Measurements from ENCODE around the gene TAMALIN.
"Not testable (repeated sequence)": the region's sequence is repeated elsewhere in the genome, so short reads cannot be mapped to it uniquely, and the experiment has no call there.

The TAMALIN gene

DNA sequence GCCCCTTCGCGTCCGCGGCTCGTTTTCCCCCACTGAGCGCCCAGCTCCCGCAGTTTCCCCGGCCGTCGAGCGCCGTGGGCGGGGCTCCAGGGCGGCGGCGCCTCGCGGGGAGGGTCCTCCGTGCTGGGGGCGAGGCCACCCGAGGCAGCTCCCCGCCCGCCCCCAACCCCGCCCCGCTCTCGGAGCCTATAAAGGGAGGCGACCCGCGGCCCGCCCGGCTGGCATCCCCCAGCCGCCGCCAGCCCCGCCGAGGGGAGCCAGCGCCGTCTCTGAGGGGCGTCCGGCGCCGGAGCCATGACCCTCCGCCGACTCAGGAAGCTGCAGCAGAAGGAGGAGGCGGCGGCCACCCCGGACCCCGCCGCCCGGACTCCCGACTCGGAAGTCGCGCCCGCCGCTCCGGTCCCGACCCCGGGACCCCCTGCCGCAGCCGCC, at the start of gene TAMALIN:
Gene TAMALIN, plus strand, starts transcription at position 221 of the 432 bp plus-strand sequence. Its CDS starts 74 bp downstream, at position 295.
- DNase-seq (ENCODE audit: low read depth in 3 of 3, low spot score in 1 of 3), result peak; percentile 68 to 75 (median 73)

DNA sequence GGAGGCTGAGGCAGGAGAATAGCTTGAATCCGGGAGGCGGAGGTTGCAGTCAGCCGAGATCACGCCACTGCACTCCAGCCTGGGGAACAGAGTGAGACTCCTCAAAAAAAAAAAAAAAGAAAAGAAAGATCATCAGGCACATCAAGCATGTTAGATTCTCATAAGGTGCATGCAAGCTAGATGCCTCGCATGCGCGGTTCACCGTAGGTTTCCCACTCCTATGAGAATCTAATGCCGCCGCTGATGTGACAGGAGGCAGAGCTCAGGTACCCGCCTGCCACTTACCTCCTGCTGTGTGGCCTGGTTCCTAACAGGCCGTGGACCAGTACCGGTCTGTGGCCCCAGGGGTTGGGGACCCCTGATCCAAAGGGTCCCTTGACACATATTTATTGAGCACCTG, 48.2 kb upstream of the TAMALIN start:
- DNase-seq (ENCODE audit: low read depth in 3 of 3, low spot score in 1 of 3), result no peak

DNA sequence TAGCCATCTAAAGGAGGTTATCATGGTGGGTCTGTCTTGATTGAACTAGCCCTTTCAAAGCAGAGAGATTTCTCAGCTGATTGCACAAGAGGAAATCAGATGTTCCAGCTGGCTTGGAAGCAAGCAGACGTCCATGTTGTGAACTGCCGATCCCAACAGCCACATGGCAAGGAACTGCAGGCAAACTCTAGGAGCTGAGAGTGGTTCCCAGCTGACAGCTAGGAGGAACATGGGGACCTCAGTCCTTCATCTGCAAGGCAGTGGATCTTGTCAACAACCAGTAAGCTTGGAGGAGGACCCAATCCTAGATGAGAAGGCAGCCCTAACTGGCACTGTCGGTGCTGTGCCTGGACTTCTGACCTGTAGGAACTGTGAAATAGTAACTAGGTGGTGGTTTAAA, 47.5 kb upstream of the TAMALIN start:
- DNase-seq (ENCODE audit: low read depth in 3 of 3, low spot score in 1 of 3), result no peak

DNA sequence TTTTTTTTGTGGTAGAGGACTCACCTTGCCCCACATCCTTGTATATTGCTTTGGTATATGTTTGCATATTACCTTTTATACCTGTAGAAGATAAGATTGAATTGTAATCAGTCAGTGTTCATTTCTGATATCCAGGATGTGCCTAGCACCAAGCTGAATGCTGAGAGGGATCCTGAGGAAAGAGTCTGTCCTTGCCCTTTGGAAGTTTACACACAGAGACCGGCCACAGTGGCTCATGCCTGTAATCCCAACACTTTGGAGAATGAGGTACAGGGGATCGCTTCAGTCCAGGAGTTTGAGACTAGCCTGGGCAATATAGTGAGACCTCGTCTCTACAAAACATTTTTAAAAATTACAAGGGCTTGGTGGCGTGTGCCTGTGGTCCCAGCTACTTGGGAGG, 46.8 kb upstream of the TAMALIN start:
- no peak for DNase-seq (ENCODE audit: low read depth in 3 of 3, low spot score in 1 of 3)

DNA sequence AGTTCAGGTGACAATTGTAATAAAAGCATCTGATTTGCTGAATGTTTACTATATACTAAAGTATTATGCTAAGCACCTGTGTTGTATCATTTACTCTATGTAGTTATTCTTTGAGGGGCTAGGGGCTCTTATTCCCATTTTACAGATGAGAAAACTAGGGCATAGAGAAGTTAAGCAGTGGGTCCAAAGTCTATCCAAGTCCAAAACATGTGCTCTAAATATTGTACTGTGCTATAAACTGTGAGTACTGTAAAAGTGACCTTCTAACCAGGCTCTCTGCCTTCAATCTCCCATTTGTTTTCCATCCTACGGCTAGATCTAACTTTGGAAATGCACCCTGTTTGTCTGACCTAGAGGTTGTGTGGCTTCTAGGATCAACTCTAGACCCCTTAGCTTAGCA, 46.3 kb upstream of the TAMALIN start:
- DNase-seq (ENCODE audit: low read depth in 3 of 3, low spot score in 1 of 3), result no peak

DNA sequence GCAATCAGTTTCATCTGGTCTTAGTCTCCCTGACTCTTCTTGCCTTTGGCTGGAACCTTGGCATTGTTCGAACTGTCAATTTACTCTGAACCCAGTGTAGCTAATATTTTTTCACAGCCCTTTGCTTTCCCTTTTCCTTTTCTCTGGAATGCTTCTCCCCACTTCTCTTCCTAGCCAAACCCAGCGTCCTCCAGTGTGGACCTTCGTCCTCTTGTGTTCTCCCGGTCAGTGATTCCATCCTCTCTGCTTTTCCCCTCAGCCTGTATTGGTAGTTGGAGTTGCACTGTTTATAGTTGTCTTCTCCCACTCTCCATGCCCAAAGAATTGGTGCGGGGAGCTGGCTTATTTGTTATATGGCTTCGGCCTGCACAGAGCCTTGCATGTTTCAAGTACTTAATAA, 45.9 kb upstream of the TAMALIN start:
- no peak for DNase-seq (ENCODE audit: low read depth in 3 of 3, low spot score in 1 of 3)

DNA sequence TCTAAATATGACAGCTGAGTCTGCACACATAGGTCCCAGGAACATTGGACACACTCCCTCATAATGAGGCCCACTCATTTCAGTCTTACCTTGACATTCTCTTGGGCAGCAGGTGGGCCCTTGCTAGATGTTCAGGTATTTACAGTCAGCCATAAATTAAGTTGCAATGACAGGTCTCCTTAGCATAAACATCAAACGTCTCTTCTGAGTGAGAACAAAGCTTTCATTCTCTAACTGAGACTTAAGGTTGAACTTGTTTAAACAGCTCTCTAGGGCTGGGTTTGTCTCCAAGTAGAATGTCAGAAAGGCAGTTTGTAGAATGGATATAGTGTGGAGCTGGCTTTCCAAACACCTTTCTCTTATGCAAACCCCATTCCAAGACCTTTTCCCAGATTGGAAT, 44.9 kb upstream of the TAMALIN start:
- DNase-seq (ENCODE audit: low read depth in 3 of 3, low spot score in 1 of 3), result no peak

DNA sequence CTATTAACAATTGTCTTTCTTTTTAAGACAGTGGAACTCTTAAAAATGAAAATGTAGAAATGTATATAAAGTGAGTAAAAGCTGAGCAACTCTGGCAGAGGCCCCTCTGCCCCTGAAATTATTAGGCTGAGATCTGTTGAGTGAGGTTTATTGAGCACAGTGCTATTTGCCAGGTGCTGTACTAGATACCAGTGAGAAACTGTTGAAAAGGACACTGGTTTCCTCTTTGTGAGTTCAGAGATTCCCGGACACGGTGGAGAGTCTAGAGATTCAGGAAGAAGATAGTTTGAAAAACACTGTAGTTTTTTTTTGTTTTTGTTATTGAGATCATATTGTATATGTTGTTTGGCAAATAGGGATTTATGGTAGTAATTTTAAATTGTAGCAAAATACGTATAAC, 44.0 kb upstream of the TAMALIN start:
- no peak for DNase-seq (ENCODE audit: low read depth in 3 of 3, low spot score in 1 of 3)

DNA sequence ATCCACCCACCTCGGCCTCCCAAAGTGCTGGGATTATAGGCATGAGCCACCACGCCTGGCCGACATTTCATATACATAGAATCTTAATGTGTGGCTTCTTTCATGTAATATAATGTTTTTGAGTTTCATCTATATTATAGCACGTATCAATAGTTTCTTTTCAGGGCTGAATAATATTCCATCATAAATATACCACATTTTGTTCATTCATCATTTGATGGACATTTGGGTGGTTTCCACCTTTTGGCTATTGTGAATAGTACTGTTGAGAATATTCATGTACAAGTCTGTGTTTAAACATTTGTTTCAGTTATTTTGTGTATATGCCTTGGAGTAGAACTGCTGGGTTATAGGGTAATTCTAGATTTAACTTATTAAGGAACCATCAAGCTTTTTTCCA, 43.3 kb upstream of the TAMALIN start:
- no peak for DNase-seq (ENCODE audit: low read depth in 3 of 3, low spot score in 1 of 3)

DNA sequence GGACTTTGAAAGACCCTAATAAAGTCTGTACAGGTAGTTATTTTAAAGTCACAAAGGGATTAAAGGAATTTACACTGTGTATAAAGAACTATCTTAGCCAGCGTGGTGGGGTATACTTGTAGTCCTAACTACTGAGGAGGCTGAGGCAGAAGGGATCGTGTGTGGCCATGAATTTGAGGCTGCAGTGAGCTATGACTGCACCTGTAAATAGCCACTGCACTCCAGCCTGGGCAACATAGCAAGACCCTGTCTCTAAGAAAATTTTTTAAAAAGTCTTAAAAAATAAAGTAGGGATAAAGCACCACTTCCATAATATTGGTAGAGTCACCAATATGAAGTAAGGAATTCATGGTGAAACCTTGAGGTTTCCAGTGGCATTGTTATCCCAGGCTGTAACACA, 37.1 kb upstream of the TAMALIN start:
- DNase-seq (ENCODE audit: low read depth in 3 of 3, low spot score in 1 of 3), result no peak

DNA sequence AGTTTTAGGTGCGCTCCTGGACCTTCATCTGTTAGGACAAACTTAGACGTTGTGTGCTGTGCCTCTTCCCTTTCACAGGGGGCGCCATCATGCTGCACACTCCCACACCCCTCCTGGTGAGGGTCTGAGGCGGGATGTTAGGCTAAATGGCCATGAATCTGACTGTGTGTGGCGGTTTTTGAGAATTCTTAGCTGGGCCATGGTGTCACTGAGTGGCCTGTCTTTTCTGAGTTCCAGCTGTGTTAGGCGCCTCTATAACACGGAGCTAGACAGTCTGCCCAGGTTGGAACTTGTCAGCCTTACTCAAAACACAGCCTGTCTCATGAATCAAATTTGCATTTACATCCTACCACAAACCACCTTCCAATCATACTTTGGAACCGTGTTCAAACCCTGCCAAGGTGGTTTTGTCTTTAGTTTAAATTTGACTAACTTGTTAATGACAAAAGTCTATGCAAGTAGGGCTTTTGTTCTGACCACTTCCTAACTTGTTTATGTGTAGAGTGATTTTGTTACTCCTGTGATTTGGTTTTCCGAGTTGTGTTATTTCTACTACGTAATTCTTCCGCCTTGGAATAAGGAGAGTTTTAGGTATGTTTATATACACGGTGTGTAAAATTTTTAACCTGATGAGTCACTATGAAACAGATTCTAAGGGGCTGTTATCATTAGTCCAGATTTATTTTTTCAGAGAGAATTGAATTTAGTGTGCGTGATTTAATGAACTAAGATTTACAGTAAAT, 35.7 kb upstream of the TAMALIN start:
- DNase-seq (ENCODE audit: low read depth in 3 of 3, low spot score in 1 of 3), result no peak

DNA sequence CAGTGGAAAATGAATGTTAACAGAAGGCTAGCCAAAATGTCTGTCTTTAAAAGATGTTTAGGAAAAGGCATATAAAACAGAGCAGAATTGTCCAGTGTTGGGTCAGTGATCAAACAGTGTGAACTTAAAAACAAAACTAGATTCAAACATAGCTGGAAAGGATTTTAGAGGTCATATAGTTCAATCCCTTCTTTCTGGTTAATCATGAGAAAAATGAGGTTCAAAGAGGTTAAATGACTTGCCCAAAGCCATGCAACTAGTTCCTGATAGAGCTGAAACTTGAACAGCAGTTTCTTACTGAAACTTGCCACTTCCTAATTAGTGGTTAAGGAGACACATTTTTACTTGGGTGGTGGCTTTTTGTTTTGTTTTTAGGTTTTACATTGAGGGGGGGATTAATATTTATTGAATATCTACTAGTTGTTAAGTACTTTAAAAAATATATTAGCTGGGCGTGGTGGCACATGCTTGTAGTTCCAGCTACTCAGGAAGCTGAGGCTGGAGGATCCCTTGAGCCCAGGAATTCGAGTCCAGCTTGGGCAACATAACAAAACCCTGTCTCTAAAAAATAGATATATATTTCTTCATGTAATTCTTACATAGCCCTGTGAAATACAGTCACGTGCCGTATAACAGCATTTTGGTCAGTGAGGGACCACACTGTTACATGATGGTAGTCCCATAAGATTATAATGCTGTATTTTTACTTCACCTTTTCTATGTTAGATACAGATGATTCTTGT, 34.9 kb upstream of the TAMALIN start:
- no peak for DNase-seq (ENCODE audit: low read depth in 3 of 3, low spot score in 1 of 3)

DNA sequence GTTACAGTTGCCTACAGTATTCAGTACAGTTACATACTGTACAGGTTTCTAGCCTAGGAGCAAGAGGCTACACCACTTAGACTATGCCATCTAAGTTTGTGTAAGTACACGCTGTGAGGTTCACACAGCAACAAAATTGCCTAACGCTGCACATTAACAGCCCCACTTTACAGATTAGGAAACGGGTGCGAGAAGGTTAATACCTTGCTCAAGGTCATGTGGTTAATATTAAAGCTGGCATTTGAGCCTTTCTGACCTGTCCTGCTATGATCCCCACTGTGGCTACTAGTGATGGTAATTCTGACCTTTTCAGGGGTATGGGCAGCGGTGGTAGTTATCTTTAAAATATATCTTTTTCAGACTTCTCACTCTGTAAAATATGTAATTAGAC, 34.3 kb upstream of the TAMALIN start:
- no peak for DNase-seq (ENCODE audit: low read depth in 3 of 3, low spot score in 1 of 3)

DNA sequence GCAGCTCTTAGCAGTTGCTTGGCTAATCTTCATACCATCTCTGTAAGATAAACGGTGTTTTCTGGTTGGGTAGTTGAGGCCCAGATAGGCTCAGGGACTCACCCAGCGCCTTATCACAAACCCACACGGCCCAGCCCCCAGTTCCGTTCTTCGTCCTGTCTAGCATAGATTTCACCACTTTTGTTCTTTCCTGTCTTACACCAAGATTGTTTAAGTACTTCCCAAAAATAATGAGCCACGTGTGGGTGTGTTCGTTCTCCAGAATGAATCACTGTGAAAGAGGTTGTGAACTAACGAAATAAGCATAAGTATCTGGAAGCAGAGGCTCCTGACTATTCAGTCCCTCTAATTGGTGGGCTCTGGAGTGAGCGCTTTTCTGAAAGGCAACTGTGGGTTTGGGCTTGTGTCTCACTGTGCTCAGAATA, 33.9 kb upstream of the TAMALIN start:
- peak in 1 of 3 donors; percentile 26 for DNase-seq (ENCODE audit: low read depth in 3 of 3, low spot score in 1 of 3)

DNA sequence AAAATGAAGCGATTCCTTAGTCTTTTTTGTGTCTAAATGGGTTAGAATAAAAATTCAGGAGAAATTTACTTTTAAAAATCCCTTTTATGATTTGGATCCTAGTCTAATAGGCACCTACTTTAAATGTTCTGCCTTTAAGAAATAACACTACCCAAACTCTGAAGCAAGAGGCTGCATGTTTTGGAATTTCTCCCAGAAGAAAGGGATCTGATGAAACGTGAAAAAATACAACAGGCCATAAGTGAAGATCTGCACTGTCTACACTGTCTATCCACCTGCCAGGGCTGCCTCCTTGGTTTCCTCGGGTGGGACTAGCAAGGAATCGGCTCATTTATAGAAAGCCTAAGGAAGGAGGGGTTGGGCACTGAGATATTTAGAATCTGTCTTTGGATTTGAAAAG, 33.2 kb upstream of the TAMALIN start:
- DNase-seq (ENCODE audit: low read depth in 3 of 3, low spot score in 1 of 3), result no peak

DNA sequence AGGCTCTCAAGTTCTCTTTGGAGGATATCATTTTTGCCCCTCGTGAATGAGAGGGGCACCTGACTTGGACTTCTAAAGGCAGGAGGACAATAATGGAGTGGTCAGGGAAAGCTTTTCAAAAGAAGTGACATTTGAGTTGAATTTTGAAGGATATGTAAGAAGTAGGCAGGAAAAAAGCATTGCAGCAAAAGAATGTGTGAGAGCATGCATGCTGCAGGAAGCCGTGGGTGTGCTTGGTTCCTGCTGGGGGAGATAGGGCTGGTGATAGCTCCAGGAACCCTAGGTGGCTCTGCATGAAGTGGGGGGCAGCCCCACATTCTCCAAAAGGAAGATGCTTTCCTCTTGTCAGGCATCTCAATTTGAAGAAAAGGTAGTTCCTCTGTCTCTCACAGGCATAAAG, 32.1 kb upstream of the TAMALIN start:
- DNase-seq (ENCODE audit: low read depth in 3 of 3, low spot score in 1 of 3), result no peak

DNA sequence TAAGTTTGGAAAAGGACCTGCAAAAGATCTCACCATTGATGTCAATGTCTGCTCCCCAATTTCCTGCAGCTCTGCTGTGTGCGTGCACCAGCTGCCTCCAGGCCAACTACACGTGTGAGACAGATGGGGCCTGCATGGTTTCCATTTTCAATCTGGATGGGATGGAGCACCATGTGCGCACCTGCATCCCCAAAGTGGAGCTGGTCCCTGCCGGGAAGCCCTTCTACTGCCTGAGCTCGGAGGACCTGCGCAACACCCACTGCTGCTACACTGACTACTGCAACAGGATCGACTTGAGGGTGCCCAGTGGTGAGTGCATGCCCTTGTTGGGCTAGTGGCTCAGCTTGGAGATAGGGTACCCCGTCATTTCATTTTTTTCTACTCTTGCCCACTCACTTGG, 31.6 kb upstream of the TAMALIN start:
- no peak for DNase-seq (ENCODE audit: low read depth in 3 of 3, low spot score in 1 of 3)

DNA sequence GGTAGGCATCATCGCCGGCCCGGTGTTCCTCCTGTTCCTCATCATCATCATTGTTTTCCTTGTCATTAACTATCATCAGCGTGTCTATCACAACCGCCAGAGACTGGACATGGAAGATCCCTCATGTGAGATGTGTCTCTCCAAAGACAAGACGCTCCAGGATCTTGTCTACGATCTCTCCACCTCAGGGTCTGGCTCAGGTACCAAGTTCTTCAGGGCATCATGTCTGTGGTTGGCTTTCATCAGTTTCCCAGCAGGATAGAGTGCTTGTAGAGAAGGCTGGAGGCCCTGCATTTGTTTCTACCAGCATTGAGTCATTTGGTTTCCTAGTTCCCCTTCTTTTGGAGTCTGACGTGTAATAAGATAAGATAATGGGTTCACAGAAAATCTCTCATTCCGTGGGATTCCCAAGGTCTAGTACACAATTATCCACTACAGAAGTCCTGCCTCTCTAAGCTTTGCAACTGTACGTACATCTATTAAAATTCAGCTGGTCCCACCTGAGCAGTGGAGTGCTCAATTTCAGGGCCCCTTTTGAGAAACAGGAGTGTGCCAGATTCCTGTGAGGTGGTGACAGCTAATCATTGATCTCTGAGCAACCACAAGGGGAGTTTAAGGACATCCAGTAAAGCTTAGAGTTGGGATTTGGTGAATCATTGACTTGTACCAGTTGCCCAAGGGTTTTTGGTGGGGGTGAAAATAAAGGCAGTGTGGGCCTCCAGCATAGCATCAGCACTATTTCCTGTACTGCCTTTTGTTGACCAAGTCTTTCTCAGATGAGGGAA, 30.2 kb upstream of the TAMALIN start:
- DNase-seq (ENCODE audit: low read depth in 3 of 3, low spot score in 1 of 3), result no peak

DNA sequence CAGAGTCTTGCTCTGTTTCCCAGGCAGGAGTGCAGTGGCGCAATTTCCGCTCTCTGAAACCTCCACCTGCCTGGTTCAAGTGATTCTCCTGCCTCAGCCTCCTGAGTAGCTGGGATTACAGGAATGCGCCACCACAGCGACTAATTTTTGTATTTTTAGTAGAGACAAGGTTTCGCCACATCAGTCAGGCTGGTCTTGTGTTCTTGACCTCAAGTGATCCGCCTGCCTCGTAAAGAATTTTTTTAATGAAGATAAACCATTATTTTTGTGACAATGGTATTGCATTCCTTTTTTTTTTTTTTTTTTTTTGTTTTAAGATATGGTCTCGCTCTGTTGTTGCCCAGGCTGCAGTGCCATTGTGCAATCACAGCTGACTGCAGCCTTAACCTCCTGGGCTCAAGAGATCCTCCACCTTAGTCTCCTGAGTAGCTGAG, 29.4 kb upstream of the TAMALIN start:
- DNase-seq (ENCODE audit: low read depth in 3 of 3, low spot score in 1 of 3), result no peak

DNA sequence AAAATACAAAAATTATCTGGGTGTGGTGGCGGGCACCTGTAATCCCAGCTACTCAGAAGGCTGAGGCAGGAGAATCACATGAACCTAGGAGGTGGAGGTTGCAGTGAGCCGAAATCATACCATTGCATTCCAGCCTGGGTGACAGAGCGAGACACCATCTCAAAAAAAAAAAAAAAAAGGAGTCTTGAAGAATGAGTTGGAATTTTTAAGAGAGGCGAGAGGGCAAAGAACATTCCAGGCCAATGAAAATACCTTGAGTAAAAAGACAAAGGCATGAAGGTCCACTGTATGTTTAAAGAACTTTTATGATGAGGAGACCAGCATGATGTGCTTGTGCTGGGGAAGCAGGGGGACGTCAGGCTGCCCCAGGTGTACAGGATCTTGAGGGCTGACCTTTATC, 27.4 kb upstream of the TAMALIN start:
- DNase-seq (ENCODE audit: low read depth in 3 of 3, low spot score in 1 of 3), result not testable (repeated sequence)

DNA sequence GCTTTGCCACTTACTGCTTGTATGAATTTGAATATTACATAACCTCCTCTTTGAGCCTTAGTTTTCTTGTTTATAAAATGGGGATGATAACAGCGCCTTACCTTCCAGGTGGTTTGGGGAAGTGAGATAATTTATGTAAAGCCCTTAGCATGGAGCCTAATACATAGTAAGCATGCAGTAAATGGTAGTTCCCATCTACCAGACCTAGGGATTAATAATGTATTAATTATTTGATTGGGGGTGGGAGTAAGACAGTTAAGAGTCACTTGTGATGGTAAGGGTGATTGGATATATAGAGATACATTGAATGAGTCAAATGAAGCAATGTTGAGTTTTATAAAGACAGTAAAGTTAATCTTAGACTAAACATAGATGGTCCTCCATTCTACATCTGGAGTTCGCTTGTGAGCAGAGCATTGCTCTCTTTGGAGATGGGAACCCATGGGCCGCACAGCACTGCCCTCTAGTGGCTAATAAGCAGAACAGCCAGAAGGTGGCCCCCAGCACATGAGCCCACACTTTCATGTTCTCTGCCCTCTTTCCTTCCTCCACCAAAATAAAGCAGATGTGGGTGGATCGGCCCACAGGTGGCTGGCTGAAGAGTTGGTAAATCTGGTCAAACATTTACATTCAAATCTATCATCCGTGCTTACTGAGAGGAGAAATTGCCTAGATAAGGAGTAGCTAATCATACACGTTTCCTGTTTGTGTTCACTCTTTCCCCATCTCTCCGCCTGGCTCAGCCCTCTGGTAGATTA, 26.5 kb upstream of the TAMALIN start:
- peak; percentile 21 to 39 (median 36) for DNase-seq (ENCODE audit: low read depth in 3 of 3, low spot score in 1 of 3)

Data from stimulated activated CD4-positive, alpha-beta T cell treated with anti-CD3 and anti-CD28 coated beads, TNF-alpha, amount 100 ng/mL, for 1 hour (primary cell).